Coronary artery (tissue), 2 donors: ENCODE results near the gene MEA1.

Source experiments
- DNase-seq: peaks from one replicate; pipeline ENCODE4 v3.0.0-alpha.2; 2017; ENCODE audit warnings: low spot score
- H3K27ac ChIP-seq, 2 donors: fragments of 200-600 bp; sonication (generic); one replicate each; pipeline ENCODE4 v1.5.1; 2016 to 2019
- H3K4me3 ChIP-seq: fragments of 200-600 bp; sonication (generic); 2 replicates; pipeline ENCODE4 v1.5.1; 2016; ENCODE audit warnings: mild to moderate bottlenecking, moderate library complexity
- TF ChIP-seq, protein P1 (sequence below): fragments of 200-600 bp; sonication (generic); IDR thresholded peaks from one replicate; pipeline ENCODE4 v1.5.1; 2019; ENCODE audit warnings: antibody characterized with exemption

The MEA1 gene

DNA sequence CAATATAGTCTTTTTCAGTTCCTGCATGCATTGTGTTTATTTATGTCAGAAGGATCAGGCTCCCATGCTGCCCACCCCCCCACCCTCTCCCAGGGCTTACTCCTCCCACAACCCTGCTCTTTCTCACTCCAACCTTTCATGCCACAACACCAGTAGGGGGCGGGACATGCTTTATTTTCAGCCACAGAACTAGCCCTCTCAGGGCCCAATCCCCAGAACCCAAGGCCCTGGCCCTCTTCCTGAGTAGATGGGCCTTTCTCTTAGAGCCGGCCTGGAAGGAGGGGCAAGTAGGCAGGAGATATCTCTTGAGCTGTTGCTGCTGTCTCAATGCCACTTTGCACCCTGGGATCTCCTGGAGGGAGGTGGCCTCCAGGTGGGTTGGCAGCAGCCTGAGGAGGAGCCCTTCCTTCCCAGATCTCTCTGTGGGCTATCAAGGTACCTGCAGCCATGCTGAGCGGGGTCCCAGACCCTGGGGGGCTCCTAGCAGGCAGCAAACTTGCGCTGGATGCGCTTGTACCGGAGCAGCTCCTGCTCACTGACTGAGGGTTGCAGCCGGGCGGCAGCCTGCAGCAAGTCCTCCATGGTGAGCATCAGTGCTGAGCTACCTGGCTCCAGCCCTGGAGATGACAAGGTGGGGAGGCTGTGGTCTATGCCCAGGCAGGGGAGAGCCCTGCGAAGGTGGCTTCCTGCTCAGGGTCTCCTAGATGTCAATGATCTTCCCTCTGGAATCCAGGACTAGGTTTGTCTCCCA lies 49.7 kb downstream of the MEA1 start:
- Histone ChIP-seq H3K4me3 (no peak overlapping the region), H3K27ac (no peak overlapping the region)
- TF ChIP-seq, protein P1, sequence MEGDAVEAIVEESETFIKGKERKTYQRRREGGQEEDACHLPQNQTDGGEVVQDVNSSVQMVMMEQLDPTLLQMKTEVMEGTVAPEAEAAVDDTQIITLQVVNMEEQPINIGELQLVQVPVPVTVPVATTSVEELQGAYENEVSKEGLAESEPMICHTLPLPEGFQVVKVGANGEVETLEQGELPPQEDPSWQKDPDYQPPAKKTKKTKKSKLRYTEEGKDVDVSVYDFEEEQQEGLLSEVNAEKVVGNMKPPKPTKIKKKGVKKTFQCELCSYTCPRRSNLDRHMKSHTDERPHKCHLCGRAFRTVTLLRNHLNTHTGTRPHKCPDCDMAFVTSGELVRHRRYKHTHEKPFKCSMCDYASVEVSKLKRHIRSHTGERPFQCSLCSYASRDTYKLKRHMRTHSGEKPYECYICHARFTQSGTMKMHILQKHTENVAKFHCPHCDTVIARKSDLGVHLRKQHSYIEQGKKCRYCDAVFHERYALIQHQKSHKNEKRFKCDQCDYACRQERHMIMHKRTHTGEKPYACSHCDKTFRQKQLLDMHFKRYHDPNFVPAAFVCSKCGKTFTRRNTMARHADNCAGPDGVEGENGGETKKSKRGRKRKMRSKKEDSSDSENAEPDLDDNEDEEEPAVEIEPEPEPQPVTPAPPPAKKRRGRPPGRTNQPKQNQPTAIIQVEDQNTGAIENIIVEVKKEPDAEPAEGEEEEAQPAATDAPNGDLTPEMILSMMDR = no peak
- no peak for DNase-seq

DNA sequence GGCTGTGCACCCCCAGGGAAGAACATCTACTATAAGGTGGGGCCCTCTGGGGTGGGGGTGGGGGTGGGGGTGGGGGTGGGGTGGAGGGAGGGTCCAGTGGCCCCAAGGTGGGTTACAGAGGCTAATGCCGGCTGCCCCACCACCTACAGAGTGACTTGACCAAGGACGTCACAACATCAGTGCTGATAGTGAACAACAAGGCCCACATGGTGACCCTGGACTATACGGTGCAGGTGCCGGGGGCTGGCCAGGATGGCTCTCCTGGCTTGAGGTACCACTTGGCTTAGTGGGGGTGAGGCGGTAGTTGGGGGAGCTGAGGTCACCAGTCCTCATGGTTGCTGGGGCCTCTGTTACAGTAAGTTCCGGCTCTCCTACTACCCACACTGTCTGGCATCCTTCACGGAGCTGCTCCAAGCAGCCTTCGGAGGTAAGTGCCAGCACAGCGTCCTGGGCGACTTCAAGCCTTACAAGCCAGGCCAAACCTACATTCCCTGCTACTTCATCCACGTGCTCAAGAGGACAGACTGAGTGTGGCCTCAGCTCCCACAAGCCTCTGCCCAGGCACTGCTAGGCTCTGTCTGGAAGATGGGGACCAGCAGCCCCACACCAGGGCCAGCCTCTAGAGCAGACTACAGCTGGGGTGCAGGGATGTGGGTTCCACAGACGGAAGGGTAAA lies 50.4 kb downstream of the MEA1 start:
- no peak overlapping the region for H3K4me3 ChIP-seq
- H3K27ac ChIP-seq = no peak overlapping the region
- TF ChIP-seq, protein P1 = no peak
- DNase-seq = no peak

DNA sequence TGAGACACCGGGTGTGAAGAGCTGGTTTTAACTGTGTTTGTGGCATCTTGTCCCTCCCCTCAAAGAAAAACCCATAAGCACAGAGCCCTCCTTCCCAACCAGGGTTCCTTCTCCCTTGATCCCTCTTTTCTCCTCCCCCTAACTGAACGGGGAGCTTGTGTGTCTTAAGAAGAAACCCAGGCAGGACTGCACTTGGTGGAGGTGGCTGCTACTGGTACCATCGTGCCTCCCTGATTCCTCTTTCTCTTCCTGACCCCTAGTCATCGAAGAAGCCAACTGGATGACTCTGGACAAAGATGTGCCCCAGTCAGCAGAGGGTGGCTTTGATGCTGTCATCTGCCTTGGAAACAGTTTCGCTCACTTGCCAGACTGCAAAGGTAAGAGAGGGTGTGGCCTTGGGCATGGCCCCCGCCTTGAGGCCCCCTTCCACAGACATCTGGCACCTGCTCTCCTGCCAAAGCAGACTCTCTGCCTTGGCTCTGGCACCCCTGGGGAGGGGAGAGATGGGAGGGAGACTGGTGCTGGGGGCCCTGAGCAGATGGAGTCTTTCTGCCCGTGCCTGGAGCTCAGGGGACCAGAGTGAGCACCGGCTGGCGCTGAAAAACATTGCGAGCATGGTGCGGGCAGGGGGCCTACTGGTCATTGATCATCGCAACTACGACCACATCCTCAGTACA lies 51.1 kb downstream of the MEA1 start:
- H3K27ac ChIP-seq = no peak overlapping the region
- DNase-seq = no peak
- H3K4me3 ChIP-seq = no peak overlapping the region
- TF ChIP-seq, protein P1 = no peak

DNA sequence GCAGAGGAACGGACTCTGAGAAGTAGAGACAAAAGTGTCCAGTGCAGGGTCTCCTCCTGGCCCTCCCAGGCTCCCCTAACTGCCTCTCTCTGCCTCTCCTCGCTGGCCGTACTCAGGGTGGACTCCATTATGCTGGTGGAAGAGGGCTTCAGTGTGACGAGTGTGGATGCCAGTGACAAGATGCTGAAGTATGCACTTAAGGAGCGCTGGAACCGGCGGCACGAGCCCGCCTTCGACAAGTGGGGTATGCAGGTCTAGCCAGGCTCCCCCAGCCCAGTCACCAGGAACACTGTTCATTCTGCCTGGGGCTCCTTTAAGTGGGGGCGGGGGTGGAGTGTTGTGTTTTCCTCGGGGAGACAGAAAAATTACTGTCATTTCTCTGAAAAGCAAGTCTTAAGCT lies 51.6 kb downstream of the MEA1 start:
- H3K4me3 ChIP-seq = no peak overlapping the region
- DNase-seq = no peak
- TF ChIP-seq, protein P1 = no peak
- H3K27ac ChIP-seq = no peak overlapping the region
